ENCODE results near the gene ZBTB5.
A peak's percentile ranks its signal among the peaks of the same experiment; 100 is the strongest.
"Not testable (repeated sequence)": the region's sequence is repeated elsewhere in the genome, so short reads cannot be mapped to it uniquely, and the experiment has no call there.

The ZBTB5 gene

GRCh38 chr9:37485389-37486255 is 20.4 kb upstream of the ZBTB5 start, which contains the start of gene POLR1E:
TSS of gene POLR1E (plus strand) at chr9:37485948. CDS start at chr9:37486048, 100 bp downstream.
- DNase-seq, result peak; percentile 96

GRCh38 chr9:37480759-37481158 is 15.5 kb upstream of the ZBTB5 start:
- no peak for DNase-seq

GRCh38 chr9:37477987-37478619 is 12.9 kb upstream of the ZBTB5 start:
- DNase-seq, result not testable (repeated sequence)

- not testable (repeated sequence) for DNase-seq
These were observed 12.2 kb upstream of the ZBTB5 start for GRCh38 chr9:37477443-37477842.

GRCh38 chr9:37476930-37477329 is 11.7 kb upstream of the ZBTB5 start:
- no peak for DNase-seq

GRCh38 chr9:37474438-37474837 is 9.2 kb upstream of the ZBTB5 start:
- DNase-seq, result no peak

GRCh38 chr9:37473982-37474381 is 8.7 kb upstream of the ZBTB5 start:
- not testable (repeated sequence) for DNase-seq

- no peak for DNase-seq
These were observed 6.9 kb upstream of the ZBTB5 start for GRCh38 chr9:37471942-37472684.

GRCh38 chr9:37468620-37469019 is 3.4 kb upstream of the ZBTB5 start:
- no peak for DNase-seq

- DNase-seq, result not testable (repeated sequence)
These were observed 2.3 kb upstream of the ZBTB5 start for GRCh38 chr9:37467530-37467929.

GRCh38 chr9:37466037-37466709 is 923 bp upstream of the ZBTB5 start:
- DNase-seq, result peak; percentile 53

GRCh38 chr9:37464426-37465248 is 613 bp downstream of the ZBTB5 start:
- peak; percentile 88 for DNase-seq

- DNase-seq, result no peak
These were observed 1.2 kb downstream of the ZBTB5 start for GRCh38 chr9:37464006-37464405.

- no peak for DNase-seq
These were observed 8.4 kb downstream of the ZBTB5 start for GRCh38 chr9:37456817-37457216.

GRCh38 chr9:37455884-37456647 is 9.2 kb downstream of the ZBTB5 start:
- DNase-seq, result no peak

- DNase-seq, result no peak
These were observed 11.0 kb downstream of the ZBTB5 start for GRCh38 chr9:37454238-37454637.

GRCh38 chr9:37453827-37454226 is 11.4 kb downstream of the ZBTB5 start:
- no peak for DNase-seq

- DNase-seq, result no peak
These were observed 12.6 kb downstream of the ZBTB5 start for GRCh38 chr9:37452611-37453010.

- no peak for DNase-seq
These were observed 13.6 kb downstream of the ZBTB5 start for GRCh38 chr9:37451628-37452027.

- DNase-seq, result no peak
These were observed 15.2 kb downstream of the ZBTB5 start for GRCh38 chr9:37449862-37450632.
